Measurements from ENCODE around the gene PDLIM7.

Gene PDLIM7

DNA sequence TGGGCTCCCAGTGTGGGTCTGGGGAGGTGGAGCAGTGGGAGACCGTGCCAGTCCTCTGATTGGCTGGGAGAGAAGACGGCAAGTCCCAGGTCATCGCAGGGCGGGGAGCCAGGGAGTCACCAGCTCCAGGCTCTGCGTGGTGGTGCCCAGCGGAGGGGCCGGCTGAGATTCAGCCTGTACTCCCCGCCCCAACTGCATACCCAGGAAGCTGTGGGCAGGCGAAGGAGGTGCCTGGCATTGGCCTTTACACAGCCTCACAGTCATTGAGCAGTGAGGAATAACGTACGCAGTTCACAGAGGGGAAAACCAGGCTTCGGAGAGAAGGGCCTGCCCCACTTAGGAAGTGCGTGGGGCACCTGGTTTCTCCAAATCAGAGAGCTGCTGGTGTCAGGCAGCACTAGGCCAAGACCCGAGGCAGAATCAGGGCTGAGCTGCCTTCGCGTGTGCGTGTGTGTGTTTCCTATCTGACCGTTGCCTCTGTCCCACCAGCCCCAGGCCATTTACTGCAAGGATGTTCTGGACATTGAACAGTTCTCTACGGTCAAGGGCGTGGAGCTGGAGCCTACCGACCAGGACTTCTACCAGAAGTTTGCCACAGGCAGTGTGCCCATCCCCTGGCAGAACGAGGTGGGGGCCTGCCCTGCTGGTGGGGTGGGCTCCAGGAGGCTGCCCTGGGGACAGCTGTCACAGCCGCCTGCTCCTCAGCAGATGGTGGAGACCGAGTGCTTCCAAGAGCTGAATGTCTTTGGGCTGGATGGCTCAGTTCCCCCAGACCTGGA is 57.0 kb downstream of the PDLIM7 start:
- H3K9ac ChIP-seq (ENCODE audit: low read length) = no peak overlapping the region
- H3K9me3 ChIP-seq (ENCODE audit: control insufficient read depth, low read length) = no peaks in the 10 kb centered on the region
- 88% methylated on average over 24 of the region's 24 CpGs for WGBS
- no peak overlapping the region for H2BK12ac ChIP-seq (ENCODE audit: low read length in 2 of 2)
- H2BK120ac ChIP-seq (ENCODE audit: low read depth, low read length) = no peak overlapping the region
- no peak overlapping the region for H3K14ac ChIP-seq (ENCODE audit: low read length in 2 of 2)
- no peaks in the 10 kb centered on the region for H3K79me1 ChIP-seq (replicated peaks; ENCODE audit: low read length, poor library complexity, severe bottlenecking)
- no peak overlapping the region for H2AFZ ChIP-seq (ENCODE audit: low read depth, low read length)
- H3K4me2 ChIP-seq (ENCODE audit: low read length, poor library complexity, severe bottlenecking) = no peak overlapping the region
- peaks cover 0 to 8% of the 10 kb centered on the region in 2 experiments for H3K27me3 ChIP-seq (ENCODE audit: control insufficient read depth in 1 of 2, insufficient read depth in 1 of 2, low read length in 2 of 2)
- H3K18ac ChIP-seq (ENCODE audit: low read depth in 1 of 2, low read length in 2 of 2) = no peak overlapping the region
- H3K23ac ChIP-seq (ENCODE audit: low read length in 2 of 2) = no peak overlapping the region
- H2AK5ac ChIP-seq (ENCODE audit: low read length, severe bottlenecking) = no peak overlapping the region
- no peak overlapping the region for H2BK15ac ChIP-seq (ENCODE audit: low read depth, poor library complexity, severe bottlenecking)
- no peak overlapping the region for H3K27ac ChIP-seq (ENCODE audit: low read length, poor library complexity, severe bottlenecking)
- no peak overlapping the region for H4K91ac ChIP-seq (ENCODE audit: low read length)
- peaks cover 4% of the 10 kb centered on the region for H3K4me1 ChIP-seq (ENCODE audit: control insufficient read depth, insufficient read depth, low read depth, low read length)
- no peak overlapping the region for H3K4me3 ChIP-seq (ENCODE audit: insufficient read depth in 1 of 2, low read depth in 1 of 2, low read length in 2 of 2)
- H3K36me3 ChIP-seq (ENCODE audit: control insufficient read depth in 1 of 2, insufficient read depth in 2 of 2, low read depth in 1 of 2, low read length in 2 of 2) = peaks cover 37 to 63% of the 10 kb centered on the region in 2 experiments
- DNase-seq = no peak
- H4K8ac ChIP-seq (ENCODE audit: low read length) = no peak overlapping the region
- no peak overlapping the region for H3K4ac ChIP-seq (ENCODE audit: low read depth in 1 of 2, low read length in 2 of 2)
- H2BK5ac ChIP-seq (ENCODE audit: low read depth, low read length, poor library complexity, severe bottlenecking) = no peak overlapping the region

DNA sequence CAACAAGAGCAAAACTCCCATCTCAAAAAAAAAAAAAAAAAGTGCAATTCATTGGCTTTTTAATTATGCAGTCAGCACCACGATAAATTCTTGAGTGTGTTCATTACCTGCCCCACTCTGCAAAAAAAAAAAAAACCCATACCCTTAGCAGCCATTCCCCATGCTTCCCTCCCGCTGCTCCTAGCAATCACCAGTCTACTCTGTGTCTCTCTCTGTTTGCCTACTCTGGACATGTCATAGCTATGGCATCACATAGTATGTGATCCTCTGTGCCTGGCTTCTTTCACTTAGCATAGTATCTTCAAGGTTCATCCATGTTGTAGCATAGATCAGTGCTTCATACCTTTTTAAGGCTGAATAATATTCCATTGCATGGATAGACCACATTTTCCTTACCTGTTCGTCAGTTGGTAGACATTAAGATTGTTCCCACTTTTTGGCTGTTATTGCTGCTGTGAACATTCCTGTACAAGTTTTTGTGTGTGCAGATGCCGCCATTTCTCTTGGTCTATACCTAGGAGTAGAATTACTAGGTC is 57.8 kb downstream of the PDLIM7 start:
- WGBS = over 99% methylated on average over 3 of the region's 4 CpGs
- no peak overlapping the region for H2BK15ac ChIP-seq (ENCODE audit: low read depth, poor library complexity, severe bottlenecking)
- no peak overlapping the region for H3K4ac ChIP-seq (ENCODE audit: low read depth in 1 of 2, low read length in 2 of 2)
- peaks cover 3% of the 10 kb centered on the region for H3K4me1 ChIP-seq (ENCODE audit: control insufficient read depth, insufficient read depth, low read depth, low read length)
- no peak overlapping the region for H2BK120ac ChIP-seq (ENCODE audit: low read depth, low read length)
- H3K79me1 ChIP-seq (replicated peaks; ENCODE audit: low read length, poor library complexity, severe bottlenecking) = no peaks in the 10 kb centered on the region
- no peak overlapping the region for H3K4me3 ChIP-seq (ENCODE audit: insufficient read depth in 1 of 2, low read depth in 1 of 2, low read length in 2 of 2)
- H3K9ac ChIP-seq (ENCODE audit: low read length) = no peak overlapping the region
- peaks cover 45 to 71% of the 10 kb centered on the region in 2 experiments for H3K36me3 ChIP-seq (ENCODE audit: control insufficient read depth in 1 of 2, insufficient read depth in 2 of 2, low read depth in 1 of 2, low read length in 2 of 2)
- H3K27me3 ChIP-seq (ENCODE audit: control insufficient read depth in 1 of 2, insufficient read depth in 1 of 2, low read length in 2 of 2) = peaks cover 0 to 1% of the 10 kb centered on the region in 2 experiments
- H2AFZ ChIP-seq (ENCODE audit: low read depth, low read length) = no peak overlapping the region
- H3K23ac ChIP-seq (ENCODE audit: low read length in 2 of 2) = no peak overlapping the region
- no peak overlapping the region for H4K8ac ChIP-seq (ENCODE audit: low read length)
- H3K14ac ChIP-seq (ENCODE audit: low read length in 2 of 2) = no peak overlapping the region
- no peak overlapping the region for H2AK5ac ChIP-seq (ENCODE audit: low read length, severe bottlenecking)
- H2BK5ac ChIP-seq (ENCODE audit: low read depth, low read length, poor library complexity, severe bottlenecking) = no peak overlapping the region
- H3K27ac ChIP-seq (ENCODE audit: low read length, poor library complexity, severe bottlenecking) = no peak overlapping the region
- no peak overlapping the region for H3K4me2 ChIP-seq (ENCODE audit: low read length, poor library complexity, severe bottlenecking)
- DNase-seq = no peak
- H2BK12ac ChIP-seq (ENCODE audit: low read length in 2 of 2) = no peak overlapping the region
- no peak overlapping the region for H3K18ac ChIP-seq (ENCODE audit: low read depth in 1 of 2, low read length in 2 of 2)
- H3K9me3 ChIP-seq (ENCODE audit: control insufficient read depth, low read length) = no peaks in the 10 kb centered on the region
- no peak overlapping the region for H4K91ac ChIP-seq (ENCODE audit: low read length)

DNA sequence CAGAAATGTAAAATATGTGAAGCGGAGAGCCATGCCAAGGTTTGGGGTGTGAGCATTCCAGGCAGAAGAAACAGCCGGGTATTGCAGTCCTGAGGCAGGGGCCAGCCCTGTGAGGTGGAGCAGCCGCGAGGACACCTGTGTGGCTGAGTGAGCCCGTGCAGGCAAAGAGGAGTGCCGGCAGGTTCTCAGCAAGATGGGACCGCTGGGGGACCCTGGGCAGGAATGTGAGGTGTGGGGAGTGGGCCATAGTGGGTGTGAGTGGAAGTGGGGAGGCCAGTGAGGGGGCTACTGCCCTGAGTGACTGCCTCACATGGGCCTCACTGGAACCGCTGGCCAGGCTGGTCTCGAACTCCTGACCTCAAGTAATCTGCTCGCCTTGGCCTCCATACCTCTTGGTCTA is 58.9 kb downstream of the PDLIM7 start:
- no peak overlapping the region for H3K9ac ChIP-seq (ENCODE audit: low read length)
- H3K36me3 ChIP-seq (ENCODE audit: control insufficient read depth in 1 of 2, insufficient read depth in 2 of 2, low read depth in 1 of 2, low read length in 2 of 2) = peaks cover 55 to 77% of the 10 kb centered on the region in 2 experiments
- DNase-seq = no peak
- no peaks in the 10 kb centered on the region for H3K27me3 ChIP-seq (ENCODE audit: control insufficient read depth in 1 of 2, insufficient read depth in 1 of 2, low read length in 2 of 2)
- no peaks in the 10 kb centered on the region for H3K4me1 ChIP-seq (ENCODE audit: control insufficient read depth, insufficient read depth, low read depth, low read length)
- H3K79me1 ChIP-seq (replicated peaks; ENCODE audit: low read length, poor library complexity, severe bottlenecking) = no peaks in the 10 kb centered on the region
- no peak overlapping the region for H4K8ac ChIP-seq (ENCODE audit: low read length)
- no peak overlapping the region for H3K27ac ChIP-seq (ENCODE audit: low read length, poor library complexity, severe bottlenecking)
- H2BK120ac ChIP-seq (ENCODE audit: low read depth, low read length) = no peak overlapping the region
- 97% methylated on average over 10 of the region's 10 CpGs for WGBS
- no peak overlapping the region for H3K4me2 ChIP-seq (ENCODE audit: low read length, poor library complexity, severe bottlenecking)
- H3K9me3 ChIP-seq (ENCODE audit: control insufficient read depth, low read length) = no peaks in the 10 kb centered on the region
- H3K4ac ChIP-seq (ENCODE audit: low read depth in 1 of 2, low read length in 2 of 2) = no peak overlapping the region
- no peak overlapping the region for H2AFZ ChIP-seq (ENCODE audit: low read depth, low read length)
- H2BK15ac ChIP-seq (ENCODE audit: low read depth, poor library complexity, severe bottlenecking) = no peak overlapping the region
- no peak overlapping the region for H3K4me3 ChIP-seq (ENCODE audit: insufficient read depth in 1 of 2, low read depth in 1 of 2, low read length in 2 of 2)
- no peak overlapping the region for H3K14ac ChIP-seq (ENCODE audit: low read length in 2 of 2)
- H2AK5ac ChIP-seq (ENCODE audit: low read length, severe bottlenecking) = no peak overlapping the region
- no peak overlapping the region for H2BK12ac ChIP-seq (ENCODE audit: low read length in 2 of 2)
- no peak overlapping the region for H2BK5ac ChIP-seq (ENCODE audit: low read depth, low read length, poor library complexity, severe bottlenecking)
- no peak overlapping the region for H3K18ac ChIP-seq (ENCODE audit: low read depth in 1 of 2, low read length in 2 of 2)
- no peak overlapping the region for H3K23ac ChIP-seq (ENCODE audit: low read length in 2 of 2)
- no peak overlapping the region for H4K91ac ChIP-seq (ENCODE audit: low read length)

DNA sequence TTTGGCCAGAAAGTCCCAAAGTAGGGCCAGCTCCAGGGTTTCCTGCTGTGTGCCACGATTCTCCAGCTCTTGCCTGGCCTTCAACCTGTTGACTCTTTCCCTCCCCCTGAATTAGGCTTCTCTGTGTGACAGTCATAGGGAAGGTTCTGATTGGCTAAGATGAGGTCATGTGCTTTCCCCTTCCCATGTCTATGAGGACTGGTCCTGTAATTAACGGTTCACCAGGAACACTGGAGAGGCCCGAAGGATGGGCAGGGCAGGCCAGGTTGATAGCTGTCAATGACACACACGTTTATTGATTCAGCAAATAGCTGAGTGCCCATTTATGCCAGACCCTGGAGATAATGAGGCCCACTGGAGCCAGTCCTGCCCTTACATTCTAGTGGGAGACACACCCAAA is 59.8 kb downstream of the PDLIM7 start:
- no peak overlapping the region for H3K27ac ChIP-seq (ENCODE audit: low read length, poor library complexity, severe bottlenecking)
- no peak overlapping the region for H3K9ac ChIP-seq (ENCODE audit: low read length)
- H2BK5ac ChIP-seq (ENCODE audit: low read depth, low read length, poor library complexity, severe bottlenecking) = no peak overlapping the region
- H3K4me1 ChIP-seq (ENCODE audit: control insufficient read depth, insufficient read depth, low read depth, low read length) = no peaks in the 10 kb centered on the region
- H3K79me1 ChIP-seq (replicated peaks; ENCODE audit: low read length, poor library complexity, severe bottlenecking) = no peaks in the 10 kb centered on the region
- no peaks in the 10 kb centered on the region for H3K27me3 ChIP-seq (ENCODE audit: control insufficient read depth in 1 of 2, insufficient read depth in 1 of 2, low read length in 2 of 2)
- H3K18ac ChIP-seq (ENCODE audit: low read depth in 1 of 2, low read length in 2 of 2) = no peak overlapping the region
- H3K36me3 ChIP-seq (ENCODE audit: control insufficient read depth in 1 of 2, insufficient read depth in 2 of 2, low read depth in 1 of 2, low read length in 2 of 2) = peaks cover 63 to 77% of the 10 kb centered on the region in 2 experiments
- H3K23ac ChIP-seq (ENCODE audit: low read length in 2 of 2) = no peak overlapping the region
- no peak overlapping the region for H2BK15ac ChIP-seq (ENCODE audit: low read depth, poor library complexity, severe bottlenecking)
- no peak for DNase-seq
- WGBS = 89% methylated on average over 4 of the region's 4 CpGs
- H2BK12ac ChIP-seq (ENCODE audit: low read length in 2 of 2) = no peak overlapping the region
- no peak overlapping the region for H3K14ac ChIP-seq (ENCODE audit: low read length in 2 of 2)
- no peak overlapping the region for H2BK120ac ChIP-seq (ENCODE audit: low read depth, low read length)
- H3K4me2 ChIP-seq (ENCODE audit: low read length, poor library complexity, severe bottlenecking) = no peak overlapping the region
- H3K4ac ChIP-seq (ENCODE audit: low read depth in 1 of 2, low read length in 2 of 2) = no peak overlapping the region
- no peak overlapping the region for H4K8ac ChIP-seq (ENCODE audit: low read length)
- no peak overlapping the region for H2AK5ac ChIP-seq (ENCODE audit: low read length, severe bottlenecking)
- H4K91ac ChIP-seq (ENCODE audit: low read length) = no peak overlapping the region
- no peak overlapping the region for H2AFZ ChIP-seq (ENCODE audit: low read depth, low read length)
- H3K4me3 ChIP-seq (ENCODE audit: insufficient read depth in 1 of 2, low read depth in 1 of 2, low read length in 2 of 2) = no peak overlapping the region
- H3K9me3 ChIP-seq (ENCODE audit: control insufficient read depth, low read length) = no peaks in the 10 kb centered on the region

Measured in mesenchymal stem cell (in vitro differentiated cells and primary cell).